AG08396 (cell line): ENCODE results near the gene LPAR1.
A peak's percentile ranks its signal among the peaks of the same experiment; 100 is the strongest.

Source experiments
- DNase-seq: peaks from one replicate; pipeline ENCODE4 v3.0.0; 2012; ENCODE audit warnings: low spot score, mixed read lengths

LPAR1 gene

GRCh38 chr9:110954822-110955291, 83.4 kb downstream of the LPAR1 start:
- DNase-seq, result no peak

- DNase-seq, result no peak
These were observed 85.8 kb downstream of the LPAR1 start for GRCh38 chr9:110952540-110952859.

DNA sequence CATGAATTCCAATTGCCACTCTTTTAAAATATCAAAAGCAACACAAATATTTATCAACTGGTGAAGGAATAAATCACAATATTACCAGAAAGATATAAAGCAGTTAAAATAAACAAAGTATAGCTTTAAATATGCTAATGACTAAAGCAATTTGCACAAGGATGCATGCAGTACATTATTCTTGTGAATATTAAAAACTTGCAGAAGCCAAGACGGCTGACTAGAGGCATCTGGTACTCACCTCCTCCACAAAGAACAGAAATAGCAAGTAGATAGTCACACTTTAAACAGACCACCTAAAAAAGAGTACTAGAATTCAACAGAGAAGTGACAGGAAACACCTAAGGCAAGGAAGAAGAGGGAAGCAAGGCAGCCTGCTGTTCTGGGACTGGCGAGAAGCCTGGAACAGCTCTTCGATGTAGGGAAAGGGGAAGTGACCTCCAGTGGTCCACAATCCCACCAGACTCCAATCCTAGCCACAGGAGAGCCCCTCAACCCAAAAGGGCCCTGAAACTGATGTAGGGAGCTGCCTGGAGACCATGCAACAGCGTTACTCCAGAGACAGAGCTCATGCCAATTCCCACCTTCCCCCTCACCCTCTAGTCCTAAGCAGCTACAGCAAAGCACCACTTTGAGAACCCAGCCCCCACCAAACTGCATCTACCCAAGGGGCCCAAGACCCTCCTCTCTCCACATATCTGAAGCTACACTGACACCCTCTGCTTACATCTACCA, 86.3 kb downstream of the LPAR1 start:
- no peak for DNase-seq

DNA sequence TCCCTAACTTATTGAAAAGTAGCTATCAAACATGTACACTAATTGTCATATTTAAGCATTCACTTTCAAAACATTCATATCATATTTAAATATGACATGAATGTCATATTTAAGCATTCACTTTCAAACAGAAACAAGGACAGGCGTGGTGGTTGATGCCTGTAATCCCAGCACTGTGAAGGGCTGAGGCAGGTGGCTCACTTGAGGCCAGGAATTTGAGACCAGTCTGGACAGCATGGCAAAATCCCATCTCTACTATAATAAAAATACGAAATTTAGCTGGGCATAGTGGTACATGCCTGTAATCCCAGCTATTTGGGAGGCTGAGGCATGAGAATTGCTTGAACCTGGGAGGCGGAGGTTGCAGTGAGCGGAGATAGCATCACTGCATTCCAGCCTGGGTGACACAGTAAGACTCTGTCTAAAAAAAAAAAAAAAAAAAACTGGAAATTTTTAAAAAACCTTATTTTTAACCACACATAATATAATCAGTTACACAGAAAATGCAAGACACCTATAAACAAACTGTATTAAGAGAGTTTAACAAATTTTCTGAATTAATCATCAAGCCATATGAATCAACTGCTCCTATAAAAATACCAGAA, 88.1 kb downstream of the LPAR1 start:
- no peak for DNase-seq

- DNase-seq, result no peak
These were observed 89.2 kb downstream of the LPAR1 start for GRCh38 chr9:110949081-110949480.

- no peak for DNase-seq
These were observed 90.7 kb downstream of the LPAR1 start for GRCh38 chr9:110947491-110948044.

DNA sequence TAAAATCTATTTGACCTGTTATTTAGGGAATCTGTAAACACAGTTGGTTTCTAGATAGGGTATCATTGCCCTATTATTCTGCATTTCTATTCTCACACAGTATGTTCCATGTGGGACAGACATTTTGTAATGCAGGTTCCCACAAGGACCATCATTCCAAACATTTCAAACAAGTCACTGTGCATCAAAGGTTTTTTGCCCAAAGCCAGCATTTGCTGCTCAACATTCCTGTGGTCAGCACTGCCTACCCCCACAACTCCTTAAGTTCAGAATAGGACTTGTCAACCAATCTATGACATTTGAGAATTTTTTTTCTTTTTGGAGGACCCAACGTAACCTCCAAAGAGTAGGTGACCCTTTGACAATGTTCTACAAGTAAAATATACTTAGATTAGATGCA, 95.7 kb downstream of the LPAR1 start:
- peak; percentile 45 for DNase-seq

DNA sequence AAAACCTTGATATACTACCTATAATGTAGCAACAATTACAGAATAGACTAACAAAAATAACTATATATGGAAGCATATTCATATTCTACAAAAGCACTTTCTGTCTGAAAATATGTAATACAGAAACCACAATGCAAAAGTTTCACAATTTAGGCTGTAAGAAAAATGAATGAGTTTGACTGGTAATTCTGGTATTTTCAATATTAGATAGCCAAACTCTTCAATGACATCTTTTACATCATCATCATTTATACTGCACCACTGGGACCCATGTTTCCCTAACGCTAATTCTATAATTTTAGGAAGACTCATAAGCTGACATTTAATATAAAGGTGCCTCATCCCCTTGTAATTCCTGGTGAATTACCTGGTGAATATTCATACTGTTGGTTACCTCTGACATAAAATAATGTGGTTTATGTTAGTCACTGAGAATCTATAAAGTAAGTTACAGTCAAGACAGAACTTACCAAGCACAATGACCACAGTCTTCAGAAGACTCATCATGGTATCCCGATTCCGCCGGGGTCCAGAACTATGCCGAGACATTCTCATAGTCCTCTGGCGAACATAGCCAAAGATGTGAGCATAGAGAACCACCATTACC, 97.2 kb downstream of the LPAR1 start:
- DNase-seq, result no peak

DNA sequence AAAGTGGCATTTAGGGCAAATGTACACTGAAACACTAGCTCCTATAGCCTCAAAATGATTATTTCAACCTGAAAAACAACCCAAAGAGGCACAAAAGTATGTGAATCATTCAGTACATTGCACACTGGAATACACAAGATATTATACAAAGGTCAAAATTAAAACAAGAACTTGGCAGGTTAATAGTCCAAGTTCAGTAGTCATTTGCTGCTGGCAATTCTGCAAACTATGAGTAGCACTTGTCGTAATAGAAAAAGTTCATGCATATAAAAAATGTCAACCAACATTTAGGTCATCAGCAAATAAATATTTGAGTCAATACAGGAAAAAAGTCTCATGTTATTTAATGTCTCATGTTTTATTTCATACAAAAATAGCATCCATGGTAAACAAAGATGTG, 98.7 kb downstream of the LPAR1 start:
- DNase-seq, result no peak

DNA sequence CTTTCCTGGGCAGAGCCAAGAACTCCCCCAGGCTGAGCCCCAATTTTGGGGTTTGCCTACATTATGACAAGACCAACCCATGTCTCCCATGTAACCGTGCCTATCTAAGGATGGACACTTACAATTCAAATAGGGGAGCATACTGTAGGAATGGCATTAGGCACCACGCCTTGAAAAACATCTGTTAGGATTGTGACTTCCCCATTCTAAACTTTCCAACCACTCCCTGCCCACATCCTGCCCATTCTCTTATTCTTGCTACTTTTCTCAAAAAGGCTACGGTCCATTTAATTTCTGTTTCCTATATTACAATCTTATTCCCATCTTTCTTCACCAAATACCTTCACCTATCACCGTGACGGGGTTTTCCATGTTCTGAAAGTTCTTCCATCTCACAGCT, 99.2 kb downstream of the LPAR1 start:
- no peak for DNase-seq

- DNase-seq, result no peak
These were observed 100.0 kb downstream of the LPAR1 start for GRCh38 chr9:110938242-110938641.

GRCh38 chr9:110936719-110937452, 101.4 kb downstream of the LPAR1 start:
- DNase-seq, result peak; percentile 41

GRCh38 chr9:110936237-110936636, 102.0 kb downstream of the LPAR1 start:
- DNase-seq, result no peak

- DNase-seq, result no peak
These were observed 102.4 kb downstream of the LPAR1 start for GRCh38 chr9:110935829-110936228.

DNA sequence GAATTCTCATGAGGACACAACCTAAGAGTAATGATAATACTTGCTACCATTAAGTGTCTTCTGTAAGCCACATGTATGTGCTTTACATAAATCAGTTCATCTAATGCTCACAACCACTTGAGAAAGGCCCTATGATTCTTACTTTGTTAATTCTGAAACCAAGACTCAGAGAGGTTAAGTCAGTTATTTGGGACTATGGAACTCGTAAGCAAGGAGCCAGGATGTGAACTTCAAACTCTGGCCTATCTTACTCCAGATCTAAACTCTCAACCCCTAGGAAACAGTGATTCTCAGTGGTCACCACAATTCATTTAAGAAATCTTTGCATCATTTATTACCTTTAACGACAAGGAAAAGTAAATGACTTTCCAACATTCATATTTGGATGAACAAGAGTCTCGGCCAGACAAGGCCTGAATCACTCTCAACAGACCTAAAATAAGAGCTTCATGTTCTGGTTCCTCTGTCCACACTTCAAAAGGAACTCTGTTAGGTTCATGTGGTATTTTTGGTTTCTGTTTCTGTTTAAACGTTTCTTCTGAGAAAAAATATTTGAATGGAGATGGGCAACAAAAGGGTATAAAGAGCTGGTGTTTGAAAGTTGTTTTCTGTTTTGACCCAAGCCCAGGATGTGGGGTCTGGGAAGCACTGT, 104.8 kb downstream of the LPAR1 start:
- no peak for DNase-seq

DNA sequence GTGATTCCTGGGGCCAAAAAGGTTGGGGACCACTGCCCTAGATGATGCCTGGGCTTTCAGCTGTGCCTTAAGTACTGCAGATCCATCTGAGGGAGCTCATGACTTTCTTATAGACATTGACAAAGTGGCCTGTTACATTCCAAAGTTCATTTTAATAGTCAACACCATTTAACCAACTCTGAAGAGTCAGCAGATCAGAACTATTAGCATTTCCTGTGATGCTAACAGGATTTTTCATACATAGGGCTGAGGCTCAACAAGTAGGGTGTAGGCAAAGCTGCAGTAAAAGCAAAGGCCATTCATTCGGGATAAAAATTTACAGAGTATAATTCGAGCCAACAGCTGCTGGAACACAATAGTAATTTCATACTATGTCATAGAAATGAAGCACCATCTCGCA, 105.4 kb downstream of the LPAR1 start:
- DNase-seq, result no peak

DNA sequence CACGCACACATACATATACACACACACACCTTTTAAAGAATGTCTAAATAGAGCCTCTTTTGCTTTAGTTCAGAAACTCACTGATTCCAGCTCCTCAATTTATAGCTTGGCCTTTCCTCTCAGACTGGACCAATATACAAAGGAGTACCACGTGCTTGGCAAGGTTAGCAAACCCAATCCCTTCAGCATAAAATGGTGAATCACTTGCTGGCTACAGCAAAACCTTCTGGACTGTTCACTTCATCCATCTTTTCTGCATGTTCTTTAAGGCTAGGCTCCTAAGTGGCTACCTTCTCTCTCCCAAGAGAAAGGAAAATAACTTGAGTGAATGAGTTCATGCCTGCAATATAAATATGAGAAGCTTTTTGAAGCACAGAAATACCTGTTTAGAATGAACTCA, 109.7 kb downstream of the LPAR1 start:
- no peak for DNase-seq

- no peak for DNase-seq
These were observed 111.3 kb downstream of the LPAR1 start for GRCh38 chr9:110926828-110927487.

DNA sequence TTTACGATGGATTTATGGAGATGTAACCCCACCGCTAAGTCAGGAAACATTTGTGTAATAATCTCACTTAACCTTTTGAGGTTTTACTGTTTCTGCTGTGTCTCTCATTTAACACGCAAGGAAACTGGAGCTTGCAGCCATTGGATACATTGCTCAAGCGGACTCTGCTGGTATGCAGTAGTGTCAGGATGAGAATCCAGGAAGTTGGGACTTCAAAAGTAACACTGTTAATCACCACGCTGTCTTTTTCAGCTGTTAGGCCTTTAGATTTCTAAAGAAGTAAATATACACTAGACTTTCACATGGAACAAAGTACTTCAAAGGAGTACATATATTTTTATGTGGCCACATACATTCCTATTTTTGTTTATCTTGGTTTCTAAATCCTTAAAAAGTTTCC, 114.7 kb downstream of the LPAR1 start:
- DNase-seq, result no peak

- no peak for DNase-seq
These were observed 116.1 kb downstream of the LPAR1 start for GRCh38 chr9:110922145-110922544.

DNA sequence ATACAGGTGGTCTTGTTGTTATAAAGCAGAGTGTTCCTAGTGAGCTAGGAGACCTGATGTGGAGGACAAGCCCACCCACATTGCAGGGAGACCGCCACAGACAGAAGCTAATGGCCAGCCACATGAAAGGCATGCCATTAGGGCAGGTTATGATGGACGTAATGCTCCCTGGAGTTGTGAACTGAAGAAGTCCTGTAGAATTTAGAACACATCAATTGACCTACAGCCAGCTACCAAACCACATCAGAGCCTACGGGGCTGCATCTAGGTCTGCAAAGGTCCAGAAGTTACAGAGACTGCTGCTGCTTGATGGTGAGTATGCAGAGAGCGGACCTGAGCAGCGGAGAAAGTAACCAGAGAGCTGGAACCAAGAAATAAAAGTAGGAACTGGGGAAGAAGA, 116.6 kb downstream of the LPAR1 start:
- no peak for DNase-seq

- peak; percentile 44 for DNase-seq
These were observed 118.7 kb downstream of the LPAR1 start for GRCh38 chr9:110919609-110920008.
